Measurements from ENCODE around the gene AXL. TPM values are rescaled to one million over a fixed set of nuclear protein-coding genes. Genes with fewer than 3 reads are reported as not detected.

Gene AXL
- 379 and 401 TPM in 2 replicates for total RNA-seq

DNA sequence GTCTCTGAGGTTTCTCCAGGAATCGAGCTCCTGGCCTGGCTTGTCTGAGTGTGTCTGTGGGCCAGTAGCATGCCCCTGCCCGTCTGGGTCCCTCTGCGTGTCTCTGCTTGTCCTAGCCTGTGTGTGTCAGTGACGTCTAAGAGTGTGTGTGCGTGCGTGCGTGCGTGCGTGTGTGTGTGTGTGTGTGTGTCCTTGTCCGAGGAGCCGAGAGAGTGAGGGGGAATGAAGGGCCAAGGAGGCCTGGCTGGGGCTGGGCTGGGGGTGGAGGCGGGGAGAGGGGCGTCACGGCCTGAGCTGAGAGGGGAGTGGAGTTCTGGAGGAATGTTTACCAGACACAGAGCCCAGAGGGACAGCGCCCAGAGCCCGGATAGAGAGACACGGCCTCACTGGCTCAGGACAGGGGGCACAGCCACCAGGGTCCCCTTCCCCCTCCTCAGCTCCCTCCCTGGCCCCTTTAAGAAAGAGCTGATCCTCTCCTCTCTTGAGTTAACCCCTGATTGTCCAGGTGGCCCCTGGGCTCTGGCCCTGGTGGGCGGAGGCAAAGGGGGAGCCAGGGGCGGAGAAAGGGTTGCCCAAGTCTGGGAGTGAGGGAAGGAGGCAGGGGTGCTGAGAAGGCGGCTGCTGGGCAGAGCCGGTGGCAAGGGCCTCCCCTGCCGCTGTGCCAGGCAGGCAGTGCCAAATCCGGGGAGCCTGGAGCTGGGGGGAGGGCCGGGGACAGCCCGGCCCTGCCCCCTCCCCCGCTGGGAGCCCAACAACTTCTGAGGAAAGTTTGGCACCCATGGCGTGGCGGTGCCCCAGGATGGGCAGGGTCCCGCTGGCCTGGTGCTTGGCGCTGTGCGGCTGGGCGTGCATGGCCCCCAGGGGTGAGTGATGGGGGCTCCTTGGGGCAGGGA, at the start of gene AXL:
Gene AXL, plus strand, starts transcription at position 609 of the 893 bp plus-strand sequence. Its CDS starts 170 bp downstream, at position 779.

DNA sequence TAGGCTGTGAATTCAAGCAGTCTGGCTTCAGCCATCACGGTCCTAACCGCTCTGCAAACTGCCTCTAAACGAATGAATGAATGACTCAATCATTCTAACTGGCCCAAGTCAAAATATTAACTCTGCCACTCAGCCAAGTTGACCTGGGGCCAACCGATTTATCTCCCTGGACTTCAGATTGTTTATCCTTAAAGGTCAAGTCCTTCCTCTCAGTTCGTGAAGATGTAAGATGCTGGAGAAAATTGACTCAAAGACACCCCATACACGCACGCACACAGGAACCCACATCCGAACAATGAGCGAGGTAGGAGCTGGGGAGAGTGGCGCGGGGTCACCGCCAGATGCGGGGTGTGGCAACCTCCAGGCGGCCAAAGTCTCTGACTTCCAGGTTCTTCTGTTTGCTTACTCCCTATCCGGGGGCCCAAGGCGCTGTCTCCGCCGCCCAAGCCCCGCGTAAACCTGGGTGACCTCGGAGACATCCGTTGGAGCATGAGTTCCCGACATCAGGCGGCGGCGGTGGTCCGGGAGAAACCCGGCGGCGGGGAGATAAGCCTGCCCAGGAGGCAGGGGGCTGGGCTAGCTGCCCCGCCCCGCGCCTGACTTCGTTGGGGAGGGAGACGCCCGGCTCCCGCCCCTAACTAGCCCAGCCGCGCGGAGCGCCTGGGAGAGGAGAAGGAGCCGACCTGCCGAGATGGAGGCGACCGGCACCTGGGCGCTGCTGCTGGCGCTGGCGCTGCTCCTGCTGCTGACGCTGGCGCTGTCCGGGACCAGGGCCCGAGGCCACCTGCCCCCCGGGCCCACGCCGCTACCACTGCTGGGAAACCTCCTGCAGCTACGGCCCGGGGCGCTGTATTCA, 26.2 kb upstream of the AXL start, which contains the start of gene CYP2S1:
Gene CYP2S1, plus strand, starts transcription at position 646 of the 856 bp plus-strand sequence. Its CDS starts 46 bp downstream, at position 692.

DNA sequence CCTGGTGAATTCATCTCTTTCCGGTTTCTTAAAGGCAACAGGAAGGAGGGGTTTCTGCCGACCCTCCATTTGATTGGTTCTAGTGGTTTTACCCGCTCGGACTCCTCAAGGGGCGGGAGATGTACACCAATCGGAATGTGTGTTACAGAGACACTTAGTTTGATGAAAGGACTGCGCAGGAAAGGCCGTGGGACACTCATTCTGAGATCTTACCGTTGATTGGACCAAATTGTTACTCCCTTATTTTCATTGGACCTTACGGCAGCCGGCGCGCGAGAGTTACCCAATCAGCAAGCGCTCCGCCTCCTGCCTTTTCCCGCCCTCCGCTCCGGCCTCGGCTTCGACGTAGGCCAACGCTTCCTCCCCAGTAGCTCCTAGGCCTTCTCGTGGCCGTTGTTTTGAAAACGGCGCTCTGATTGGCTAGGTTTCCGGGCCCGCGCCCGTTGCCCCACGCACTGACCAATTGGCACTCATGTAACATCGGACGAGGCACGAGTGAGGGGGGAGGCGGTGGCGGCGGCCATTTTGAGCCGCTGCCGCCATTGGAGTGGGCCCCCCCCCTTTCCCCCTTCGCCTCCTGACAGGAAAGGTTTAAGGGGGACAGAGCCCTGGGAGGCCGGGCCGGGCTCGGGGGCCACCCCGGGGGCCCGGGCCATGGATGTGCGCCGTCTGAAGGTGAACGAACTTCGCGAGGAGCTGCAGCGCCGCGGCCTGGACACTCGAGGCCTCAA, 45.0 kb downstream of the AXL start, which contains the start of gene HNRNPUL1:
Gene HNRNPUL1, plus strand, starts transcription at position 523 of the 731 bp plus-strand sequence. Its CDS starts 132 bp downstream, at position 655.

DNA sequence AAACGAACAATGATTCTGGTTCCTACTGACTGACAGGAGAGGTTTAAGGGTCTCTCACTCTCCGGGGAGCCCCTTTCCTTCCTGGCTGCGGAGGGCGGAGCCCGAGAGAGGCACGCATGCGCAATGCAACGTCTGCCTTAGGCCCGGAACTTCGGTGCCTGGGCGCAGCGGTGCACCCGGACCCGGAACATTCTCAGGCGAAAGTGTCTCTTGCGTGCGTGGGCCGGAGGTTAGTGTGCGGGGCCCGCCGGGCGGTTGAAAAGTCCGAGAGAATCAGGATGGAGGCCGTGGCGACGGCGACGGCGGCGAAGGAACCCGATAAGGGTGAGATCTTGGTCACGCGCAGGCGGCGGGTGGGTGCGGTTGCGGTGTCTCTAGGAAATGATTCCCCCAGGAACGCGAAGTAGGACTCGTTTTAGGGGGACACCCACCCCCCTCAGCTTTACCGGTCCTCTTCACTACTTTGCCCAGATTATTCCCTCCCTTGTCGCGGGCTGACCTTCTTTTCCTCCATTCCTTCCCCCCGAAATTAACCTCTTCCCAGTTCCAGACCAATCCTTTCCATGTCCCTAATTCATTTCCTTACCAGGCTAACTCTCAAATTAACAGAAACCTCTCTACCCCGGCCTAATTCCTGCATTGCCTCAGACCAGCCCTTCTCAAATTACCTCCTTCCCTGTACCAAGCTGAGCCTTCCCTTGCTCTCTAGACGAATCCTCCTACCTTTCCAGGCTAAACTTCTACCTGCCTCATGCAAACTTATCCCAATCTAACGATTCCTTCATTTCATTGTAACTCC, 91.2 kb downstream of the AXL start, which contains the start of gene CCDC97:
Gene CCDC97, plus strand, starts transcription at position 140 of the 799 bp plus-strand sequence. Its CDS starts 139 bp downstream, at position 279.

Other genes starting within 250 kb of the AXL start
- gene CYP2B6, start 227.9 kb upstream of the AXL start, total RNA-seq: not detected in 2 replicates
- not detected in 2 replicates for gene CYP2A13, start 130.8 kb upstream of the AXL start, total RNA-seq
- not detected in 2 replicates for gene CYP2F1, start 104.8 kb upstream of the AXL start, total RNA-seq
- 1.3 and 4.5 TPM in 2 replicates for gene CYP2S1, start 26.0 kb upstream of the AXL start, total RNA-seq
- gene HNRNPUL1, start 45.1 kb downstream of the AXL start, total RNA-seq: 131 and 136 TPM in 2 replicates
- gene CCDC97, start 90.9 kb downstream of the AXL start, total RNA-seq: 10.0 and 10.6 TPM in 2 replicates
- 7.1 and 7.7 TPM in 2 replicates for gene TGFB1, start 134.7 kb downstream of the AXL start, total RNA-seq
- 6.2 and 12.6 TPM in 2 replicates for gene B9D2, start 144.9 kb downstream of the AXL start, total RNA-seq
- gene TMEM91, start 157.3 kb downstream of the AXL start, total RNA-seq: 3.0 and 5.1 TPM in 2 replicates
- 34.8 and 34.9 TPM in 2 replicates for gene EXOSC5, start 178.1 kb downstream of the AXL start, total RNA-seq
- gene BCKDHA, start 178.6 kb downstream of the AXL start, total RNA-seq: 30.3 and 39.1 TPM in 2 replicates
- 2.1 and 3.5 TPM in 2 replicates for gene B3GNT8, start 208.2 kb downstream of the AXL start, total RNA-seq
- 56.0 and 57.2 TPM in 2 replicates for gene DMAC2, start 220.7 kb downstream of the AXL start, total RNA-seq
- gene ERICH4, start 223.9 kb downstream of the AXL start, total RNA-seq: not detected in 2 replicates

Data from bronchus fibroblast of lung (primary cell).